ENCODE measurements around the gene USP53. TPM values are rescaled to one million over a fixed set of nuclear protein-coding genes. Genes with fewer than 3 reads are reported as not detected.
"Not testable (repeated sequence)": the region's sequence is repeated elsewhere in the genome, so short reads cannot be mapped to it uniquely, and the experiment has no call there.

USP53 gene
- total and polyA plus RNA-seq, 2 donors (not counting 3 experiments of a cell fraction or from before 2014, with no cell fraction given), result 7.8 to 22.8 TPM

GRCh38 chr4:119279541-119279940, 67.0 kb downstream of the USP53 start:
- H4K20me1 ChIP-seq (replicated peaks; ENCODE audit: control insufficient read depth, extremely low read depth, insufficient read depth, low read length); POLR2A ChIA-PET; H3K9me3 ChIP-seq (replicated peaks; ENCODE audit: control insufficient read depth, insufficient read depth, low read length); H3K4me2 ChIP-seq (ENCODE audit: insufficient read depth, low read length); H3K27me3 ChIP-seq (ENCODE audit: control insufficient read depth in 2 of 2, insufficient read depth in 2 of 2, low read length in 2 of 2); BruUV-seq (replicated peaks); dilution Hi-C loops (cut with MboI; ENCODE audit: extremely low pct_ligation_motif_present, low sequenced_read_pairs); H3K9ac ChIP-seq (replicated peaks; ENCODE audit: extremely low read depth, insufficient read depth, low read length); H3K27ac ChIP-seq (ENCODE audit: insufficient read depth, low read depth, low read length); DNase-seq (ENCODE audit: low read depth, low spot score); H2AFZ ChIP-seq (ENCODE audit: low read depth, low read length); H3K36me3 ChIP-seq (ENCODE audit: control insufficient read depth in 2 of 2, extremely low read depth in 1 of 2, insufficient read depth in 2 of 2, low read length in 2 of 2); FAIRE-seq; H3K9me1 ChIP-seq (replicated peaks; ENCODE audit: control insufficient read depth, extremely low read depth, insufficient read depth, low read length); H3K4me3 ChIP-seq (replicated peaks in 1 of 3; ENCODE audit: insufficient read depth in 1 of 3, low read depth in 1 of 3, low read length in 3 of 3): not testable (repeated sequence)
- Histone ChIP-seq H3K79me2 (ENCODE audit: control insufficient read depth, insufficient read depth, low read length) (peaks cover 17% of the 10 kb centered on the region), H3K4me1 (ENCODE audit: control insufficient read depth, extremely low read depth, insufficient read depth, low read length) (peaks cover 41% of the 10 kb centered on the region)
- intact Hi-C loops (cut with micrococcal nuclease), result loop anchor here (10.0 kb wide), 1 partner anchor 1235 kb away; no protein-coding TSS in a partner anchor
- CTCF ChIA-PET, result interaction anchor here (1.0 kb wide), 1 partner anchor 193 kb away, joined by 3 read pairs; no protein-coding TSS in a partner anchor

GRCh38 chr4:119279945-119280344, 67.4 kb downstream of the USP53 start:
- H4K20me1 ChIP-seq (replicated peaks; ENCODE audit: control insufficient read depth, extremely low read depth, insufficient read depth, low read length); BruUV-seq (replicated peaks); H3K27me3 ChIP-seq (ENCODE audit: control insufficient read depth in 2 of 2, insufficient read depth in 2 of 2, low read length in 2 of 2); H3K27ac ChIP-seq (ENCODE audit: insufficient read depth, low read depth, low read length); H3K36me3 ChIP-seq (ENCODE audit: control insufficient read depth in 2 of 2, extremely low read depth in 1 of 2, insufficient read depth in 2 of 2, low read length in 2 of 2); DNase-seq (ENCODE audit: low read depth, low spot score); POLR2A ChIA-PET; H3K4me2 ChIP-seq (ENCODE audit: insufficient read depth, low read length); FAIRE-seq; H3K4me3 ChIP-seq (replicated peaks in 1 of 3; ENCODE audit: insufficient read depth in 1 of 3, low read depth in 1 of 3, low read length in 3 of 3); H3K9me1 ChIP-seq (replicated peaks; ENCODE audit: control insufficient read depth, extremely low read depth, insufficient read depth, low read length); dilution Hi-C loops (cut with MboI; ENCODE audit: extremely low pct_ligation_motif_present, low sequenced_read_pairs); H2AFZ ChIP-seq (ENCODE audit: low read depth, low read length); H3K9ac ChIP-seq (replicated peaks; ENCODE audit: extremely low read depth, insufficient read depth, low read length); H3K9me3 ChIP-seq (replicated peaks; ENCODE audit: control insufficient read depth, insufficient read depth, low read length): not testable (repeated sequence)
- intact Hi-C loops (cut with micrococcal nuclease), result loop anchor here (2.0 to 10.0 kb wide), 5 partner anchors 48 to 1235 kb away; partner anchors contain the start of gene USP53
- Histone ChIP-seq H3K4me1 (ENCODE audit: control insufficient read depth, extremely low read depth, insufficient read depth, low read length) (peaks cover 45% of the 10 kb centered on the region), H3K79me2 (ENCODE audit: control insufficient read depth, insufficient read depth, low read length) (peaks cover 18% of the 10 kb centered on the region)
- CTCF ChIA-PET, result interaction anchor here (1.0 kb wide), 1 partner anchor 193 kb away, joined by 3 read pairs; no protein-coding TSS in a partner anchor
